Muscle of arm (tissue), 12 donors: Measurements from ENCODE around the gene ULK3. TPM values are rescaled to one million over a fixed set of nuclear protein-coding genes. Genes with fewer than 3 reads are reported as not detected.

ENCODE experiments used
- DNase-seq: peaks from one replicate; pipeline ENCODE4 v3.0.0-alpha.2; 2013
- polyA plus RNA-seq, 12 donors: library from polyadenylated mRNA; unstranded; fragments of 120-200 nt; gene quantifications; one replicate each; pipeline ENCODE4 v1.2.1, GENCODE V29; 2013; ENCODE audit not compliant: insufficient read length in 12 of 12

ULK3 gene
- polyA plus RNA-seq, 12 donors = 23.8 to 44.3 (median 31.4) TPM; not detected in 1

DNA sequence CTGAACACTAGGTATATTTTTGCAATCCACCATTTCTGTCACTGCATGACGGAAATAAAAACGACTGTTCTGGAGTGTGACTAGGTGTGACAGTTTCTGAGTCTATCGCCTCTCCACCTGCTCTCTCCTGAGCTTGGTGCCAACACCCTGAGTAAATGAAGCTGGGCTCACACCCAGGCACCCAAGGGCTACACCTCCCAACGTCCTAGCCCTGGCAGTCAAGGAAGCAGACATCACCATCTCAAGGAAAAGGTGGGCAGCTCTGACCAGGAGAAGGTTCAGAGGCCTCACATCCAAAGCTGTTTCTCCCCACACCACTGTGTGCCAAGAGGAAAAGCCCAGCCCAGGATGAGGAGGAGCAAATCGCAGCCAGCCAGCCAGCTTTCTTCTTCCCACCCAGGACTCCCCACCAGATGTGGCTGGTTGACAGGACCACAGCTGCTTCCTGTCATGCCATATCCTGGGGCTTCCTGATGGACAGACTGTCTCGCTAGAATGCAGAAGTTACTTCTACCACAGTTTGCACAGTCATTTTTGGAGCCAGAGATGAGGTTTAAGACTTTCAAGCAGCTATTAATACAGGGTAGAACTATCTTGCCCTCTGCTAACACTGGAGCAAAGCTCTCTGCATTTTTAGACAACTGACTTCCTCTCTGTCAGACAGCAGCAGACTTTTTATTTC, 26.9 kb upstream of the ULK3 start:
- DNase-seq = peak; percentile 43

GRCh38 chr15:74869372-74869725, 26.4 kb upstream of the ULK3 start:
- no peak for DNase-seq

GRCh38 chr15:74868059-74868458, 25.1 kb upstream of the ULK3 start:
- no peak for DNase-seq

GRCh38 chr15:74867466-74868038, 24.6 kb upstream of the ULK3 start:
- no peak for DNase-seq

DNA sequence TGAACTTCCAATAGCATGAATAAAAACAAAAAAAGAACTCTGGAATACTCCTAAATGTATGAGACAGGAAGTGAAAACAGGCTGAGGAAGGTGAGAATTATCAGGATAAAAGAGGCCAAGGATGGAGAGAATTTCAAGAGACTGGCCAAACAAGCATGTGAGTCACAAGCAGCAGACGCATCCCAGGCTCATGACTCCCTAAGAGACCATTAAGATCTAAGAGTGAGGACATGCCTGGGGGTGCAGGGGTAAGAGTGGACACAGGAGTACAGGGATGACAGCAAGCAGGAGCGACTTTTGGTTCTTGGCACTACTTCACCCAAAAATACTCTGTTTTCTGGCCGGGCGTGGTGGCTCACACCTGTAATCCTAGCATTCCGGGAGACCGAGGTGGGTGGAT, 23.1 kb upstream of the ULK3 start:
- DNase-seq = no peak

- DNase-seq = no peak
Observed at GRCh38 chr15:74865316-74865715, 22.4 kb upstream of the ULK3 start.

- no peak for DNase-seq
Observed at GRCh38 chr15:74864296-74864695, 21.3 kb upstream of the ULK3 start.

- no peak for DNase-seq
Observed at GRCh38 chr15:74863239-74864056, 20.5 kb upstream of the ULK3 start.

- no peak for DNase-seq
Observed at GRCh38 chr15:74858369-74858740, 15.4 kb upstream of the ULK3 start.

- no peak for DNase-seq
Observed at GRCh38 chr15:74857671-74858368, 14.9 kb upstream of the ULK3 start.

DNA sequence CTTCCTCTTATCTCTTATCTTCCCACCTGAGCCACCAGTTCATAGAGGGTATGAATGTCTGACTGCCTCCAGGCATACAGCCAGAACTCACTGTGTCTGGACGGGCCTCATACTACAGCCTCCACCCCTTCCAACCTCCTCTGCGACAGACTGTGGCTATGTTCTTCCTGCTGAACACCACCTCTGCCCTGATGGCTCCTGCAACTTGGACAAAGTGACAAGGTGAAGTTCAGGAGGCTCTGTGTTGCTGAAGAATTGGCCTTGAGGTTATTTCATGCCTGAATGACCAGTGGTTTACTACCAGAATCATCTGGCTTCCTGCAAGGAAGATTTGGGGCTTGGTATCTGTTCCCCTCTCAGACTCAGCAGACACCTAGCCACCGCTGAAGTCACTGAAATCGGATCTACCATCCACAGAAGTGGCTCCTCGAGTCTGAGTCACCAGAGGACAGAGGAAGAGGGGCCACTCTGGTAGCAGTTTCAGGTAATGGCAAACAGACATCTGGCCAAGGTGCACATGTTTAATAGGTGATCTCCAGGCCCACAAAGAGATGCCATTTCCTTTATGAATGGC, 14.2 kb upstream of the ULK3 start:
- DNase-seq = no peak

GRCh38 chr15:74856537-74856936, 13.6 kb upstream of the ULK3 start:
- no peak for DNase-seq

DNA sequence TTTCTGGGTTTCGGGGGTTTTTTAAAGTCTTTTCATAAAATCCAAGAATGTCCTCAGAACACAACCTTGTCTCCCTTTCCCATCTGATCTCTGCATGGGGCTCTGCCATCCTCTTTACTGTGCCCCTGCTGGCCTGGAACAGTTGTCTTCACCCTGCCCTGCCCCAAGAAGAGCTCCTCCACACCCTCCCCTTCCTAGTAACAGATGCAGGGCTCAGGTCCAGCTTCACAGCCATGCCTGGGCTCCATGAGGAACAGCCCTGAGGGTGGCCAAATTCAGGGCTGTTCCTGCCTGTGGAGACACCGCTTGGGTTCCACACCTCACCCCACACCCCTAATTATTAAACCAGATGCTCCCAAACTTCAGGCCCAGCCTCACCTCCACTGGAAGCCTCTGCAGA, 12.9 kb upstream of the ULK3 start:
- no peak for DNase-seq

GRCh38 chr15:74854453-74855022, 11.6 kb upstream of the ULK3 start:
- DNase-seq = no peak

DNA sequence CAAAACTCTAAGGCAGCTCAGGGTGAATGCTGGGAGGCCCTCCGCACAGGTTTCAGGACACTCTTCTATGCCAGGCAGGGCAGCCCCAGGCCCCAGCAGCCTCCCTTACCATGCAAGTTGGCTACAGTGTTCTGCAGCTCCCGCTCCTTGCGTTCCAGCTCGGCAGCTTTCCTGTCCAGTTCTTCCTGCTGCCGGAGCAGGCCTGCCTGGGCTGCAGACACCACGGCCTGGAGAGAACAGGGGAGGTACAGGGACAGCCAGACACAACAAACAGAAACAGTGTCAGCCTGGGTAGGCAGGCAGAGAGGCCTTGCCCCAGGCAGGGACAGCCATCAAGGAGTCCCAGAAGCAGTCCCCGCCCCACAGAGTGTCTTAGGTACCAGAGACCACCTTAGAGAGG, 9.0 kb upstream of the ULK3 start:
- no peak for DNase-seq

- DNase-seq = no peak
Observed at GRCh38 chr15:74850393-74850792, 7.4 kb upstream of the ULK3 start.

DNA sequence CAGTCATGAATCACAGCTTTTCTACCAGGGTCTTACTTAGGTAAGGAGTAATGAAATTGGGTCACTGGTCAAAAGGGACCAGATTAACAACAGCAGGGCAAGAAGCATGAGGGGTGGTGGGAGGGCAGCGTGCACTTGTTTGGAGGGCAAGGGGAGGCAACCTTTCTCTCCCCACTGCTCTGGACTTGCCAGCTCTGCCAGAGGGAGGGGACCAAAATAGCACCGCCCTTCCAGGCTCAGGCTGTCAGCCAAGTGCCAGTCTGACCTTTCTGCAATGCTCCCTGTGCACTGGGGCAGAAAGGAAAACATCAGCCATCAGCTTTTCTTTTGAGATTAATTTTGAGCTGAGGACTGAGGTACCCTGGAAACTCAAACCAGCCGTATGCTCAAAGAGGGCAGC, 4.5 kb upstream of the ULK3 start:
- DNase-seq = no peak

- no peak for DNase-seq
Observed at GRCh38 chr15:74845581-74845980, 2.6 kb upstream of the ULK3 start.

DNA sequence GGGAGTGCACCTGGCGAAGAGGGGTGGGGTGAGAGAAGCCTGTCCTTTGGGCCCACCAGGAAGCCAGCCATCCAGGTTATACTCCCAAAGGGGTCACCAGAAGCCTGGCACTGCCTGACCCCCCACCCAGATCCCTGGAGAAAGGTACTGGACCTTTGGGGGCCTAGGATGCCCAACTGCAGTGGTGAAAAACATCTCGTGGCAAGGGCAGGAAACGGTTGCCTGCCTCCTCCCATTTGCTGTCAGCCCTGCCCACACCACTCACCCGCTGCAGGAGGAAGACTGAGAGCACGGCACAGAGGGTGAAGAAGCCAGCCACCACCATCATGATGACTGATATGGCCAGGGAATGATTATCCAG, 2.2 kb upstream of the ULK3 start:
- no peak for DNase-seq

DNA sequence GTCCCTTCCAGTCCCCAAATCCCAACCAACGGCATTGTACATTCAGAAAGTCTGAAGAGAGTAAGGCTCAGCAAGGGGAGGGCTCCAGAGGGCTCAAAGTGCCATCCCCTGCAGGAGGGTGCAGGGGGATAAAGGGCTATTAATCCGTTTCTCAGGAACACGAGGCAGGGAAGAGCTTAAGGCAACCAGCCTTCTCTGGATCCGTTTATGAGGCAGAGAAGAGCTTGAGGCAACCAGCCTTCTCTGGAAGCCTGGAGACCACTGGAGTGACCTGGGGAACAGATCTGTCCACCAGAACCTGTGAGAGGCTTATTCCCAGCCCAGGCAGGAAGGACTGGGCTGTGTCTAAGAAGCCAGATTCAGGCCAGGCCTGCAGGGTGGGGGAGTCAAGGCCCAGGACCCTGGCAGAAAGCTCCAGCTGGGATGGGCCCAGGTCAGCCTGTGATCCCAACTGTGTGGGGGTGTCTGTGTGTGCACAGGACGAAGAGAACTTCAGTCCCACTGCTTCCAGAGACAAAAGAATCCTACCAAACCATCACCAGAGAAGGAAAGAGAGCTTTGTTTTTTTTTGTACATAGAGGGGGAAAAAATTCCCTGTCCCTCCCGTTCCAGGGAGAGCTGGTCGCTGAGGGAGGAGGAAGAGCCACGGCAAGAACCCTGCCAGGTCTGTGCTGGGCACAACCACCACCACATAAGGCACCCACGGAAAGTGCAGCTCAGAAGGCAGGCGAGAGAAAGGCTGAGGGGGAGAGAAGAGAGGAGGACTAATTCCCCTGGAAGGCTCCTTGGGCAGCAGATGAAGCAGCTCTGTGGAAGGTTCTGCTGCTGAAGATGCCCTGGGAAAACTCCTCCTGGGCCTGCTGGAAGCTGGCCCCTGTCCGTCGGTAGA, 1.6 kb upstream of the ULK3 start:
- DNase-seq = no peak

DNA sequence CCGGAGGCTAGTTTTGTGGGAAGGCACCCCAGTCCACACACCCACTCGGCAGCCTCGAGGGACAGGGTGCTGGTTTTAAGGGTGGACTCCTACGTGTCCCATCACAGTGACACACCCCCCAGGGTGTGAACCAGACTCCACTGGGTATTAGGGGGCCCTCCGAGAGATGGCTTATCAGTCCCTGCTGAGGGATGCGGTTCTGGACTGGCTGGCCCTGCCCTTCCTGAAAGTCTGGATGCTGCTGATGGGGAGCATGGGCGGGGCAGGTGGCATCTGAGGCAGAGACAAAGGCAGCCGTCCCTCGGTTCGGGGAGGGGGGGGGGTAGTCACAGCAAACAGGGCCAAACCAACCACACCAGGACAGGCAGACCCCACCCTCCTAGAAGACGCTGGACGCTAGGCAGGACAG, 939 bp upstream of the ULK3 start:
- no peak for DNase-seq
